GM23338 (cell line): ENCODE data around the gene TNFRSF11A. TPM values are rescaled to one million over a fixed set of nuclear protein-coding genes. Genes with fewer than 3 reads are reported as not detected.
A peak's percentile ranks its signal among the peaks of the same experiment; 100 is the strongest.

ENCODE experiments used
- ATAC-seq: fragments of 200-7000 bp; cut with Tn5 transposase; 3 replicates; pipeline ENCODE4 v1.9.1; 2020
- DNase-seq: peaks from one replicate; pipeline ENCODE4 v3.0.0-alpha.2; 2015; ENCODE audit warnings: low spot score
- H2AFZ ChIP-seq: fragments of 200-600 bp; sonication (generic); 2 replicates; pipeline ENCODE4 v1.8.0; 2016; ENCODE audit warnings: antibody characterized with exemption, mild to moderate bottlenecking, moderate library complexity
- H3F3A ChIP-seq: fragments of 200-600 bp; sonication (generic); replicated peaks from 2 replicates; pipeline ENCODE4 v1.8.0; 2017; ENCODE audit warnings: antibody characterized with exemption, mixed run types, low read depth
- H3K27ac ChIP-seq: fragments of 200-600 bp; sonication (generic); 2 replicates; pipeline ENCODE4 v1.6.1; 2016; ENCODE audit warnings: low read depth
- H3K27me3 ChIP-seq: fragments of 200-600 bp; sonication (generic); 2 replicates; pipeline ENCODE4 v1.8.0; 2016; ENCODE audit warnings: mild to moderate bottlenecking, mixed run types, moderate library complexity; ENCODE audit not compliant: insufficient read depth
- H3K36me3 ChIP-seq: fragments of 200-600 bp; sonication (generic); 2 replicates; pipeline ENCODE4 v1.8.0; 2016; ENCODE audit warnings: mild to moderate bottlenecking; ENCODE audit not compliant: insufficient read depth
- H3K4me1 ChIP-seq: fragments of 200-600 bp; sonication (generic); 2 replicates; pipeline ENCODE4 v1.8.0; 2016; ENCODE audit warnings: mild to moderate bottlenecking, moderate library complexity; ENCODE audit not compliant: insufficient read depth
- H3K4me2 ChIP-seq: fragments of 200-600 bp; sonication (generic); 2 replicates; pipeline ENCODE4 v1.7.1; 2017; ENCODE audit warnings: mixed run types
- H3K4me3 ChIP-seq: fragments of 200-600 bp; sonication (generic); 2 replicates; pipeline ENCODE4 v1.6.1; 2016; ENCODE audit warnings: mixed run types
- H3K79me2 ChIP-seq: fragments of 200-600 bp; sonication (generic); replicated peaks from 2 replicates; pipeline ENCODE4 v1.8.0; 2017; ENCODE audit warnings: mild to moderate bottlenecking; ENCODE audit not compliant: insufficient read depth
- H3K9me2 ChIP-seq: fragments of 200-600 bp; sonication (generic); 2 replicates; pipeline ENCODE4 v1.8.0; 2017; ENCODE audit not compliant: insufficient read depth
- H4K20me1 ChIP-seq: fragments of 200-600 bp; sonication (generic); replicated peaks from 2 replicates; pipeline ENCODE4 v1.8.0; 2017; ENCODE audit warnings: mild to moderate bottlenecking; ENCODE audit not compliant: insufficient read depth
- H3K27ac Mint-ChIP-seq: 2 replicates; pipeline ENCODE4 v1.8.0; 2020; ENCODE audit warnings: inconsistent platforms, mild to moderate bottlenecking, moderate library complexity, mixed read lengths
- H3K27me3 Mint-ChIP-seq: 3 replicates; pipeline ENCODE4 v1.8.0; 2022; ENCODE audit warnings: low read depth, mild to moderate bottlenecking, moderate library complexity, mixed read lengths, inconsistent platforms; ENCODE audit not compliant: insufficient read depth, poor library complexity
- H3K36me3 Mint-ChIP-seq: 3 replicates; pipeline ENCODE4 v1.8.0; 2021; ENCODE audit warnings: low read depth, mild to moderate bottlenecking, inconsistent platforms, moderate library complexity, mixed read lengths
- H3K4me1 Mint-ChIP-seq: 3 replicates; pipeline ENCODE4 v1.8.0; 2020; ENCODE audit warnings: mild to moderate bottlenecking, inconsistent platforms, mixed read lengths
- H3K4me3 Mint-ChIP-seq: 3 replicates; pipeline ENCODE4 v1.8.0; 2021; ENCODE audit warnings: moderate library complexity, mild to moderate bottlenecking, inconsistent platforms, mixed read lengths
- H3K9me3 Mint-ChIP-seq: 3 replicates; pipeline ENCODE4 v1.8.0; 2020; ENCODE audit warnings: moderate library complexity, mild to moderate bottlenecking, inconsistent platforms, mixed read lengths
- JUNB ChIP-seq: IDR thresholded peaks from one replicate; pipeline ENCODE4 v1.6.1; 2016; ENCODE audit warnings: antibody characterized with exemption; ENCODE audit not compliant: unreplicated experiment
- POLR2AphosphoS5 ChIP-seq: IDR thresholded peaks from 2 replicates; pipeline ENCODE4 v1.6.1; 2016; ENCODE audit warnings: antibody characterized with exemption, low read depth
- polyA plus RNA-seq: library from polyadenylated mRNA; unstranded; fragments of >200 nt; fragmentation: Nextera tagmentation; extraction: Ambion mirVana; gene quantifications from 2 replicates; pipeline ENCODE4 v1.2.1, GENCODE V29; 2016
- total RNA-seq: library from RNA; depleted of rRNA; stranded (reverse); fragments of >200 nt; shearing (Covaris generic); gene quantifications from 2 replicates; pipeline ENCODE4 v1.2.3, GENCODE V29; 2014
- TF ChIP-seq, protein P1 (sequence below): IDR thresholded peaks from one replicate; pipeline ENCODE4 v1.6.1; 2018; ENCODE audit warnings: antibody characterized with exemption; ENCODE audit not compliant: unreplicated experiment
- TF ChIP-seq, protein P2 (sequence below), 2 experiments: fragments of 200-600 bp in 1 of 2; sonication (generic) in 1 of 2; conservative IDR thresholded peaks; 2 replicates each; pipeline versions ENCODE4 v1.5.1 to v1.6.1; 2016 to 2017; ENCODE audit warnings: antibody characterized with exemption in 2 of 2, low read depth in 2 of 2, mild to moderate bottlenecking in 2 of 2, moderate library complexity in 1 of 2
- TF ChIP-seq, protein P3 (sequence below): IDR thresholded peaks from 2 replicates; pipeline ENCODE4 v1.6.1; 2016; ENCODE audit warnings: antibody characterized with exemption

The TNFRSF11A gene
- total and polyA plus RNA-seq, 2 experiments from 2014 or later, result 3.8 to 7.3 TPM

DNA sequence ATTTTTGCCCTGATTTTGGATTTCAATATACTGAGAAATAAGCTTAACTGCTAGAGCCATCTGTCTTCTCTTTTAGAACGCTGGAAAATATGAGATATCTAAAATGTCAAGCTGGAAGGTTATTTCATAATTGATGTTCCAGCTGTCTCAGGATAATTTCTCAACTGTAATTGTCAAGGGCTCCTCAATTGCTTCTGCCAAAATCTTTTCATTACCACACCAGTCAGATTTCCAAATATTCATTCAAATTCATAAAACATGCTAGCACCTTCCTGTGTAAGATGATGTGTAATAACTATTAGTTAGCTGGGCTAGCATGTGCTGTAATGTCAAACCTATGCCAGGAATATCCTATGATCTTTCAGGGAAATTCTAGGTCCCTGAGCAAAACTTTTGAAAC lies 88.1 kb downstream of the TNFRSF11A start (continued):
- no peak for TF ChIP-seq JUNB
- TF ChIP-seq, protein P1, sequence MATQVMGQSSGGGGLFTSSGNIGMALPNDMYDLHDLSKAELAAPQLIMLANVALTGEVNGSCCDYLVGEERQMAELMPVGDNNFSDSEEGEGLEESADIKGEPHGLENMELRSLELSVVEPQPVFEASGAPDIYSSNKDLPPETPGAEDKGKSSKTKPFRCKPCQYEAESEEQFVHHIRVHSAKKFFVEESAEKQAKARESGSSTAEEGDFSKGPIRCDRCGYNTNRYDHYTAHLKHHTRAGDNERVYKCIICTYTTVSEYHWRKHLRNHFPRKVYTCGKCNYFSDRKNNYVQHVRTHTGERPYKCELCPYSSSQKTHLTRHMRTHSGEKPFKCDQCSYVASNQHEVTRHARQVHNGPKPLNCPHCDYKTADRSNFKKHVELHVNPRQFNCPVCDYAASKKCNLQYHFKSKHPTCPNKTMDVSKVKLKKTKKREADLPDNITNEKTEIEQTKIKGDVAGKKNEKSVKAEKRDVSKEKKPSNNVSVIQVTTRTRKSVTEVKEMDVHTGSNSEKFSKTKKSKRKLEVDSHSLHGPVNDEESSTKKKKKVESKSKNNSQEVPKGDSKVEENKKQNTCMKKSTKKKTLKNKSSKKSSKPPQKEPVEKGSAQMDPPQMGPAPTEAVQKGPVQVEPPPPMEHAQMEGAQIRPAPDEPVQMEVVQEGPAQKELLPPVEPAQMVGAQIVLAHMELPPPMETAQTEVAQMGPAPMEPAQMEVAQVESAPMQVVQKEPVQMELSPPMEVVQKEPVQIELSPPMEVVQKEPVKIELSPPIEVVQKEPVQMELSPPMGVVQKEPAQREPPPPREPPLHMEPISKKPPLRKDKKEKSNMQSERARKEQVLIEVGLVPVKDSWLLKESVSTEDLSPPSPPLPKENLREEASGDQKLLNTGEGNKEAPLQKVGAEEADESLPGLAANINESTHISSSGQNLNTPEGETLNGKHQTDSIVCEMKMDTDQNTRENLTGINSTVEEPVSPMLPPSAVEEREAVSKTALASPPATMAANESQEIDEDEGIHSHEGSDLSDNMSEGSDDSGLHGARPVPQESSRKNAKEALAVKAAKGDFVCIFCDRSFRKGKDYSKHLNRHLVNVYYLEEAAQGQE, result no peak

DNA sequence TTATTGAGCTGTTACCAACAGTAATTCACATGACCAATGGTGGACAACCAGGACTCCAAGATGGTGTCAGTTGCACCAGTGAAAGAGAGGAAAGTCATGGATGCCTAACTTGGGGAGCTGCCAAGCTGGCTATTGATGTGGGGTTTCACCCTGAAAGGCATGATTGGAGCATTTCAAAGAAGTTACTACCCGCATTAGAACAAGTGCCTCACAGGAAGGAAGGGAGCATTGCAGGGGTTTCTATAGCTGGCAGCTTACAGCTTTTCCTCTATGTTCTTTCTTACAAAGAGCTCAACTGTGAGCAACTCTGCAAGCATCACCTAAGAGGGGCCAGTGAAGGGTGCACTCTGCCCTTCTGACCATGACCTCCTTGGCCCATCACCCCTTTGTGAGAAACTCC lies 93.1 kb downstream of the TNFRSF11A start:
- Histone ChIP-seq H3K4me3 (no peak overlapping the region), H3K9me2 (0 out of 2 replicates have a peak, but pooled peaks cover 4% of the 10 kb centered on the region), H3K79me2 (no peaks in the 10 kb centered on the region), H3K4me1 (no peaks in the 10 kb centered on the region), H3K4me2 (no peak overlapping the region), H3K27ac (no peak overlapping the region), H3K36me3 (no peaks in the 10 kb centered on the region), H3F3A (no peaks in the 10 kb centered on the region), H4K20me1 (no peaks in the 10 kb centered on the region), H3K27me3 (no peaks in the 10 kb centered on the region), H2AFZ (peak overlapping the region; percentile 43; the same call in 1 of the 2 replicates)
- Mint-ChIP-seq H3K36me3 (no peaks in the 10 kb centered on the region), H3K4me3 (no peak overlapping the region), H3K27ac (no peak overlapping the region), H3K4me1 (no peaks in the 10 kb centered on the region; the same call in 2 of the 3 replicates), H3K9me3 (no peaks in the 10 kb centered on the region), H3K27me3 (no peaks in the 10 kb centered on the region)
- no peak for ATAC-seq
- TF ChIP-seq, protein P2, sequence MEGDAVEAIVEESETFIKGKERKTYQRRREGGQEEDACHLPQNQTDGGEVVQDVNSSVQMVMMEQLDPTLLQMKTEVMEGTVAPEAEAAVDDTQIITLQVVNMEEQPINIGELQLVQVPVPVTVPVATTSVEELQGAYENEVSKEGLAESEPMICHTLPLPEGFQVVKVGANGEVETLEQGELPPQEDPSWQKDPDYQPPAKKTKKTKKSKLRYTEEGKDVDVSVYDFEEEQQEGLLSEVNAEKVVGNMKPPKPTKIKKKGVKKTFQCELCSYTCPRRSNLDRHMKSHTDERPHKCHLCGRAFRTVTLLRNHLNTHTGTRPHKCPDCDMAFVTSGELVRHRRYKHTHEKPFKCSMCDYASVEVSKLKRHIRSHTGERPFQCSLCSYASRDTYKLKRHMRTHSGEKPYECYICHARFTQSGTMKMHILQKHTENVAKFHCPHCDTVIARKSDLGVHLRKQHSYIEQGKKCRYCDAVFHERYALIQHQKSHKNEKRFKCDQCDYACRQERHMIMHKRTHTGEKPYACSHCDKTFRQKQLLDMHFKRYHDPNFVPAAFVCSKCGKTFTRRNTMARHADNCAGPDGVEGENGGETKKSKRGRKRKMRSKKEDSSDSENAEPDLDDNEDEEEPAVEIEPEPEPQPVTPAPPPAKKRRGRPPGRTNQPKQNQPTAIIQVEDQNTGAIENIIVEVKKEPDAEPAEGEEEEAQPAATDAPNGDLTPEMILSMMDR (conservative IDR thresholded peaks at IDR 0.05; ENCODE audit: low read depth in 2 of 2), result no peak
- TF ChIP-seq, protein P1, result no peak
- TF ChIP-seq POLR2AphosphoS5, result no peak
- TF ChIP-seq, protein P3, sequence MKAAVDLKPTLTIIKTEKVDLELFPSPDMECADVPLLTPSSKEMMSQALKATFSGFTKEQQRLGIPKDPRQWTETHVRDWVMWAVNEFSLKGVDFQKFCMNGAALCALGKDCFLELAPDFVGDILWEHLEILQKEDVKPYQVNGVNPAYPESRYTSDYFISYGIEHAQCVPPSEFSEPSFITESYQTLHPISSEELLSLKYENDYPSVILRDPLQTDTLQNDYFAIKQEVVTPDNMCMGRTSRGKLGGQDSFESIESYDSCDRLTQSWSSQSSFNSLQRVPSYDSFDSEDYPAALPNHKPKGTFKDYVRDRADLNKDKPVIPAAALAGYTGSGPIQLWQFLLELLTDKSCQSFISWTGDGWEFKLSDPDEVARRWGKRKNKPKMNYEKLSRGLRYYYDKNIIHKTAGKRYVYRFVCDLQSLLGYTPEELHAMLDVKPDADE, result no peak
- DNase-seq, result no peak
